SH-SY5Y (cell line): ENCODE measurements around the gene TNFRSF11A.

Source experiments
- GATA2 ChIP-seq: IDR thresholded peaks from 2 replicates; pipeline ENCODE4 v1.6.1; 2011; ENCODE audit warnings: mild to moderate bottlenecking, low read depth, low read length
- GATA3 ChIP-seq: IDR thresholded peaks from 2 replicates; pipeline ENCODE4 v1.6.1; 2011; ENCODE audit warnings: low read depth, mild to moderate bottlenecking, low read length, moderate library complexity

DNA sequence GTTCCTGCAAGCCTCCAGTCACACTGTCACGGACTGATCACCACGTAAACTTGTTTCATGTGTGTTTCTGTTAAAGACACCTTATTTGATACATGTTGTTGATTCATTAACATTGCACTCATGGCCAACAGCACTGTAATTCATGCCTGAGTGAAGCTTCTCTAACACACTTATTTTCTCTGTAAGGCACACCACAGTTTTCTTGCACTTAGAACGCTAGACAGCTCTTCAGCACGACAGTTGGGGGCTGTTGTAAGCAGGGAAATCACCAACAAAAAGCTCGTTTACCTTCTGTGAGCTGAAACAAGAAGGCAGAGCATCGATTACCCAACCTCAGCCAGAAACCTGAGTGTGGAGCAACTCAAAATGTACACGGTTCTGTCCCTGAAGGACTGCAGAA lies 28.1 kb downstream of the TNFRSF11A start:
- TF ChIP-seq GATA3 (no peak), GATA2 (no peak)
